Measurements from ENCODE around the gene SPDYE18. TPM values are rescaled to one million over a fixed set of nuclear protein-coding genes. Genes with fewer than 3 reads are reported as not detected.

SPDYE18 gene
- total and polyA plus RNA-seq, 2 experiments from 2014 or later, result 0.70 TPM; not detected in 1

Small RNA genes lying within 50 kb of the gene (small RNA-seq; reads per million reads assigned to genes)
- gene RF00019 (ENCODE audit: low replicate concordance), result not detected

Other genes starting within 250 kb of the SPDYE18 start
- not detected in 2 replicates for gene SPDYE17, start 30.2 kb downstream of the SPDYE18 start, total RNA-seq (2014; rRNA removed; shearing (Covaris generic))
- gene SPDYE17, start 30.2 kb downstream of the SPDYE18 start, polyA plus RNA-seq (2016; fragmentation: Nextera tagmentation; extraction: Ambion mirVana), result not detected in 2 replicates
- 0.19 and 0.35 TPM in 2 replicates for gene CCDC146, start 60.1 kb upstream of the SPDYE18 start, total RNA-seq (2014; rRNA removed; shearing (Covaris generic))
- gene CCDC146, start 60.1 kb upstream of the SPDYE18 start, polyA plus RNA-seq (2016; fragmentation: Nextera tagmentation; extraction: Ambion mirVana), result 0.74 and 0.87 TPM in 2 replicates
- not detected in 2 replicates for gene FGL2, start 137.3 kb upstream of the SPDYE18 start, total RNA-seq (2014; rRNA removed; shearing (Covaris generic))
- gene FGL2, start 137.3 kb upstream of the SPDYE18 start, polyA plus RNA-seq (2016; fragmentation: Nextera tagmentation; extraction: Ambion mirVana), result not detected in 2 replicates

Measured in GM23338 (cell line).